ENCODE results near the gene PANK4.

Gene PANK4

GRCh38 chr1:2508751-2509150 is 17.6 kb downstream of the PANK4 start:
- no peak for DNase-seq

DNA sequence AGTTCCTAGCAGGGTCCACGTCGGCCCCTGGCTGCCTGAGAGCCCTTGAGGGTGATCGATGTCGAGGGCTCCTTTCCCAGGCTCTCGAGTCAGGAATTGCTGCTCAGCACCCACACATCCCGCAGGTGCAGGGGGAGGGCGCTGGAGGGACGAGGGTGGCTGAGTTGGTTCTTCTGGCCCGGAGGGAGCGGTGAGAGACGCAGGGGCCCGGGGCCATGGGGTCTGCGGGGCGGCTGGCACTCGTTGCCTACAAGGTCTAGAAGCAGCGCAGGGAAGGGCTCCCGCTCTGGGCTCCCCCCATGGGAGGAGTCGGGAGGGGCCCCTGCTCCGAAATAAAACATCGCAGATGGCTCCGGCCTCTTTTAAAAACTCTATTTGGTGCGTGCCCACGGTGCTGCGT is 18.2 kb downstream of the PANK4 start:
- DNase-seq, result no peak

DNA sequence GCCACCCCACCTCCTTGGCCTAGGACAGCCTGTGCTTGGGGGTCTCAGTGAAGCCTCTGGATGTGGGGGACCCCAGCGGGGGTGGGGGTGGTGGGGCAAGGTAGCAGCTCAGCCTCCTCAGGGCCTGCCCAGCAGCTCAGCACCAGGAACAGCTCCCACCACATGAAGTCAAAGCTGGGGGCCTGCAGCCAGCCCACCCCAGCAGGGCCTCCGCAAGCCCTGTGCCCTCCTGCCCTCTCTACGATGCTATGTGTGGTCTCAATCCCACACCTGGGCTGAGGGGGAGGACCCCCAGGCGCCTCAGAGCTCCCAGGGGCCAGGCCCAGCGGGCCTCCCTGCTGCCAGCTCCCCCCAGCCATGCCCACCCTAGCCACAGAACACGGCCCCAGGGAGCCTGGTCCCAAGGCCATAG is 18.6 kb downstream of the PANK4 start:
- DNase-seq, result no peak

DNA sequence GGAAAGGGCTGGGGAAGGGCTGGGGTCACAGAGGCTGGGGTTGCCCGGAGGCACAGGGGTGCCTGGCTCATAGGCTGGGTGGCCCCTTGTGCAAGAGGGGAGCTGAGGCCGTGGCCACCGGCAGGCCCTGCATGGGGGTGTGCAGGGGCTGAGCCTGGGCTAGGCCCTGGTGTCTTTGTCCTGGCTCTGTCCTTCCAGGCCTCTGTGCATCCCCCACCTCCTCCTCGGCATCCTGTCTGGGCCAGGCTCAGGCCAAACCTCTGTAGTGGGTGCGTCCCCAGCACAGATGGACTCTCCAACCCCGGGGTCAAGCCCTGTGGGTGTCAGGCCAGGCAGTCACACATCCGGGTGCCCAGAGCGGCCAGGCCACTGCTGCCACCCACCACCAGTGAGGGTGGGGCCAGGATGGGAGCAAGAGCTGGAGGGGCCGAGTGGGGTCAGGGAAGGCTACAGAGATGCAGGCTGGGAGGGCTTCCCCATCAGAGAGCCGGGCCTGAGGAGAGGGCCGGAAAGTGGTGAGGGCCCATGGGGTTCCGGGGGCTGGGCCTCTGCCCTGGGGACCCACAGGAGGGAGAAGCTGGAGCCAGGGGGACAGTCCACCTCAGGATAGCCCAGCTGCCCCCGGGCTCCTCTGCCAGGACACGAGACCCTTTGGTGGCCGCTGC is 19.4 kb downstream of the PANK4 start:
- DNase-seq, result no peak

DNA sequence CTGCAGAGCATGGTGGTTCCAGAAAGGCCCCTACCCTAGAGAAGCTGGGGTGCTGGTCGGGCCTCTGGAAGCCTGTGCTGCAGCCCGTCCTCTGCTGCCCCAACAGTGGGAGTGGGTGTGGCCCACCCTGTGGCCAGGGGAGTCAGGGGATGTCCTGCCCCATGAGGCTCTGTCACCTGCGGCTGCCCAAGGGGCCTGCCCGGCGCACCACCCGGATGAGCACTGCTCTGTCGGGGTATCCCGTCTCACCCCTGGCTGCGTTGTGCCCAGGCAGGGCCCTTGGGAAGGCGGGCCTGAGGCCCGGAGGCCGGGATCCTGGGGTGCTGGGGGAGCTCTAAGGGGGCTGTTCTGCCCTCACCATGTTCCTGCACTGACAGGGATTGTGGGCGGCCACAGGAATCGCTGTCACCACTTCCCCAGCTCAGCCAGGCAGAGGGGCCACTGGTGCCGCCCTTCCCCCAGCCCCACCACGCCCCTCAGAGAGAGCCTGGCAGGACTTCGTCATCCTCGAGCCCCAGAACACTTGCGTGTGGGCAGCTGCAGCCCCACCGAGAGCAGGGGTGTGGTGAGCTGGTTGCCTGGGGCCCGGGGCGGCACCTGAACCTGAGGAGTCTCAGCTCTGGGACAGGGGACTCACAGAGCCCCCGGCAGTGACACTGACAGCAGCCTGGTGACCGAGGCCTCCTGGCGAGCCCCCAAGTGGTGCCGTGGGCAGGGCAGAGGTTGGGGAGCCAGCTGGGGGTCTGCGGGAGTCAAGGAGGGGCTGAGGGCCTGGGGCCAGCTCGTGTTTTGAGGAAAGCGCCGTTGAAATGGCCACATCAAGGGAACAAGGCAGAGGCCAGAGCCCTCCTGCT is 20.2 kb downstream of the PANK4 start:
- DNase-seq, result no peak

DNA sequence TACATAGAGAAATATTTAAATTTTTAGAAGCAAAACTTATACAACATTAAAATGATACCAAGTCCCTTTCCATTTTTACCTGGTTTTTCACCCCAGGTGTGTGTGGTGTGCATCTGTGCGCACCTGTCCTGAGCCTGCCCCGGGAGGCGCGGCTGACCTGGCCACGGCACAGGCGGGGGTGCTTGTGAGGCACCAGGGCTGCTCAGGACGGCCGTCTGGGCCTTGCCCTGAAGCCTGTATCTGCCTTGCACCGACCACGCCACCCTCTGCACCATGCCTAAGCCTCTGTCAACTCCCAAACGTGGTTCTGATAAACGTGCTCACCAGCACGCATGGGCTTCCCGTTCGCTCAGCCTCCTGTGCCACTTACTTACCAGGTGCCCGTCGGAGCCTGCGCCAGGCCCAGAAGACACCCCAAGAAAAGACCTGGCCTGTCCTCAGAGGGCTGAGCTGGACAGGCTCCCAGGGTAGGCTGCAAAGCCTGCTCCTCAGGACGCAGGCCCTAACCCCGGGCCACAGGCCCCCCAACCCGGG is 20.9 kb downstream of the PANK4 start:
- DNase-seq, result no peak

DNA sequence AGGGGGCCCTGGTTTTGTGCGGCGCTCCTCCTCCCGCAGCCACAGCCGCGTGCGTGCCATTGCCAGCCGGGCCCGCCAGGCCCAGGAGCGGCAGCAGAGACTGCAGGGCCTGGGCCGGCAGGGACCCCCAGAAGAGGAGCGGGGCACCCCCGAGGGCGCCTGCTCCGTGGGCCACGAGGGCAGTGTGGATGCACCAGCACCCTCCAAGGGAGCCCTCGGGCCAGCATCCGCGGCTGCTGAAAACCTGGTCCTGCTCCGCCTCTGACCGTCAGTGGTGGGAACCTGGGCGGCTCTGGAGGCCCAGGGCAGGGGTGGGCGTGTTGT is 21.5 kb downstream of the PANK4 start:
- DNase-seq, result no peak

GRCh38 chr1:2504225-2504948 is 22.0 kb downstream of the PANK4 start:
- DNase-seq, result no peak

DNA sequence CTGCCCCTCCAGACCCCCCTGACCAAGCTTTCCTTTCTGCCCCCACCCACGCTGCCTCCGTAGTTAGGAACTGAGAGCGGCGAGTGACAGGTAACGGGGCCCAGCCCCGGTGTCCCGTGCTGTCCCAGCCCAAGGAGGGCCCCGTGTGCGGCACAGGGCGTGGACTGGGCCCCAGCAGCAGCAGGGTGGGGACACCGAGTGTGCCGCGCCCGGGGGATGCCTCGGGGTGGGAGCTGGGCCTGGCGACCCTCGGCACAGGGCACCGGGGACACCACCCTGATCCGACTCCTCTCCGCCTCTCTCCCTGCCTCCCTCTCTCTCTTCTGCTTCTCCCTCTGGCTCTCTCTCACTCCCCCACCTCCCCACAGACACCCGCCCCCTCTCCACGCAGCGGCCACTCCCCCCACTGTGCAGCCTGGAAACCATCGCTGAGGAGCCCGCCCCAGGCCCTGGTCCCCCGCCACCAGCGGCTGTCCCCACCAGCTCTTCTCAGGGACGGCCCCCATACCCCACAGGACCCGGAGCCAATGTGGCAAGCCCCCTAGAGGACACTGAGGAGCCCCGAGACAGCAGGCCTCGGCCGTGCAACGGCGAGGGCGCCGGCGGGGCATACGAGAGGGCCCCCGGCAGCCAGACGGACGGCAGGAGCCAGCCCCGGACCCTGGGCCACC is 22.7 kb downstream of the PANK4 start:
- DNase-seq, result no peak

DNA sequence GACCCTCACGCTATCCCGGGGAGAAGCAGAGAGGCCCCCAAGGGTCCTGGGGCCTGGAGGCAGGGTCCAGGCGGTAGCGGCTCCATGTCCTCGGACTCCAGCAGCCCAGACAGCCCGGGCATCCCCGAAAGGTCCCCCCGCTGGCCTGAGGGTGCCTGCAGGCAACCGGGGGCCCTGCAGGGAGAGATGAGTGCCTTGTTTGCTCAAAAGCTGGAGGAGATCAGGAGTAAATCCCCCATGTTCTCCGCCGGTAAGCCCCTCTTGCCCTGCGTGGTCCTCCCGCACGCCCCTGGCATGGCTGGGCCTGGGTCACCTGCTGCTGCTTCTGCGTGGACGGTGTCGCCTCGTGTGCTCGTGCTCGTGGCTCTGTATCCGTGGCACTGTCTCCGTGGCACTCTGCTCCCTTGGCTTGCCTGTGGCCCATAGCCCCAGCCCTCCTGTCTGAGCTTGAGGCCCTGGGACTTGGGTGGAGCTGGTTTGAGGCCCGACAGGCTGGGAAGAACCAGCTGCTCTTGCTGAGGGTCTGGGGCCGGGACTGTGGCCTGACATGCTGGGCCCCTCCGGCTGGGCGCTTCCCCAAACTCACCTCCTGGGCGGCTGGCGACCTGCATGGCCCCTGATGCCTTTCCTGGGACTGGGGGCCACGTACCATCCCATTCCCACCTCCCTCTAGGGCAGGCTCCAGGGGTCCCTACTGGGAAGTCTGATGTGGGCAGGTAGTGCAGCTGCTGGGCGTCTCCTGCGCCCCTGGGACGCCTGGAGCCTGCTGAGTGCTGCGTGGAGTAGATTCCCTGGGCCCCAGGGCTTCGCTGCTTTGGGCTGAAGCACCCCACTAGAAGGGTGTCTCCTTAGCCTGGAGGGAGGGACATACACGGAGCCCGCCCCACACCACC is 23.5 kb downstream of the PANK4 start:
- DNase-seq, result no peak

DNA sequence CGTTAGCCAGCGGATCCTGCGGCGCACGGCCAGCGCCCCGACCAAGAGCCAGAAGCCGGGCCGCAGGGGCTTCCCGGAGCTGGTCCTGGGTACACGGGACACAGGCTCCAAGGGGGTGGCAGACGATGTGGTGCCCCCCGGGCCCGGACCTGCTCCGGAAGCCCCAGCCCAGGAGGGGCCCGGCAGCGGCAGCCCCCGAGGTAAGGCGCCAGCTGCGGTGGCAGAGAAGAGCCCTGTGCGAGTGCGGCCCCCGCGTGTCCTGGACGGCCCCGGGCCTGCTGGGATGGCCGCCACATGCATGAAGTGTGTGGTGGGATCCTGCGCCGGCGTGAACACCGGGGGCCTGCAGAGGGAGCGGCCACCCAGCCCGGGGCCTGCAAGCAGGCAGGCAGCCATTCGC is 24.2 kb downstream of the PANK4 start:
- no peak for DNase-seq

GRCh38 chr1:2501820-2502119 is 24.6 kb downstream of the PANK4 start:
- no peak for DNase-seq

GRCh38 chr1:2501041-2501819 is 25.2 kb downstream of the PANK4 start:
- no peak for DNase-seq

DNA sequence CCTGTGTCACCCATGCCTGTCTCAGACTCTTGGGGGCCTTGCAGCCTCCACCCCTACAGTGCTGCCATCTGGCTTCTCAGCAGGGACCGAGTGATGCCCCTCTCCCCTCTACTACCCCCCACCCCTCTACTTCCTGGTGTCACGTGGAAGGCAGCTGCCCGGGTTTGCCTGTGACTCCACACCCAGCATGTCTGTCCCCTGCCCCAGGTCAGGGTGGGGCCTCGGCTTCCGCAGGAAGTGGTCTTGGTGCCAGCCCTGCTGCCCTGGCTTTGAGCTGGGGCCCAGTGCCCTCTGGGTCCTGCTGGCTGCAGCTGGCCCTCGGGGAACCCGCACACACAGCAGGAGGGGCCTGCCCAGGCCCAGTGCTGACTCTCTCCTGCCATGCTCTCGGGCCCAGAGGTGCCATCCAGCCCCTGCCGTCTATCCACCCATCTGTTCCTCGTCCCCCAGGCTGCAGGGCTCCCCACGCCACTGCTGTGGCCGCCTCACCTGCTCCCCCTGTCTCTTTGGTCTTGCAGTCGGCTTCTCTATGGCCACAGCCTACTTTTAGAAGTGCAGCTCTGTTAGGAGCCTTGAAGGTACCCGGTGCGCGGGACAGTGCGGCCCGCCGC is 26.3 kb downstream of the PANK4 start:
- no peak for DNase-seq

- DNase-seq, result no peak
Measured at GRCh38 chr1:2499260-2499659, 27.1 kb downstream of the PANK4 start.

DNA sequence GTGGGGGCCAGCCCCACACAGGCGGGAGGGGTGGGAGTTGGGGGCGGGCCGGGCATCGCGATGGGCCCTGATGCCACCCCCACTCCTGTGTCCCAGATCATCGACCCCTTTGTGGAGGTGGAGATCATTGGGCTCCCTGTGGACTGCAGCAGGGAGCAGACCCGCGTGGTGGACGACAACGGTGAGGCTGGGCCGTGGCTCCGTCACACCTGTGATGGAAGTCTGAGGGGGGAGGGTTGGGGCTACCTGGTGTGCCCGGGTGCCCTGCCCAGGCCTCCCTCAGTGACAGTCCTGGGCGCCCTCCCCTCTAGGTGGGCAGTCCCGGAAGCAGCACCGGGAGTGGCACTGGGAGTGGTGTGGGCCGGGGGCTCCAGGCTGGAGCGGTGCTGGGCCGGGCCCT is 27.7 kb downstream of the PANK4 start:
- DNase-seq, result no peak

DNA sequence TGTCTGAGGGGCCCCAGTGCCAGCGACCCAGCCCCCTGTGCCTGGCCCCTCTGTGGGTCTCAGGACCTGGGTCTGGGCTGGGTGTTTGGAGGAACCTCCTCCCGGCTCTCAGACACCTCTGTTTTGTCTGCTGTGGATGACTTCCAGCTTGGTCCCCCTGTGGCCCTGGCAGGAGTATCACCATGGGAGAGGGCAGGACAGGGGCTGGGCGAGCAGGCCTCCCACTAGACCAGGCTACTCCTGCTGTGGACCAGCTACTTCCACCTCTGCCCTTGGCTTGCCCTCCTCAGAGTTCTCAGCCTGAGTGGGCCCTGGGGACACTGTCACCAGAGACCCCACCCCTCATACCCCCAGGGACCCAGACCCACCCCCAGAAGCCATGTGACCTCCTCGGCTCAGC is 28.5 kb downstream of the PANK4 start:
- DNase-seq, result no peak

DNA sequence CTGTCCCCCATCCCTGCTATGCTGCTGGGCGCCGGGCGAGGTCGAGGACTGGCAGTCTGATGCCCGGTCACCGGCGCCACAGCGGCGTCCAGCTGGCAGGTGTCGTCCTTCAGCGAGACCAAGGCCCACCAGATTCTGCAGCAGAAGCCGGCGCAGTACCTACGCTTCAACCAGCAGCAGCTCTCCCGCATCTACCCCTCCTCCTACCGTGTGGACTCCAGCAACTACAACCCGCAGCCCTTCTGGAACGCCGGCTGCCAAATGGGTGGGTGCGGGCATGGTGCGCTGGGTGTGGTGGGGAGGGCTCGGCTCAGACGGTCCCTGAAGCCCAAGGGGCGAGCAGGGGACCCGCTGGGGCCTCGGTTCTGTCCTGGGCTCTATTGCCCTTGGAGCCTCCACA is 29.6 kb downstream of the PANK4 start:
- no peak for DNase-seq

- no peak for DNase-seq
Measured at GRCh38 chr1:2496087-2496622, 30.2 kb downstream of the PANK4 start.

GRCh38 chr1:2495546-2495945 is 30.9 kb downstream of the PANK4 start:
- no peak for DNase-seq

GRCh38 chr1:2495026-2495425 is 31.4 kb downstream of the PANK4 start:
- no peak for DNase-seq
